Measurements from ENCODE around the gene MRPL37. TPM values are rescaled to one million over a fixed set of nuclear protein-coding genes. Genes with fewer than 3 reads are reported as not detected.

The MRPL37 gene
- total RNA-seq, 2 donors from 2014 or later: 43.2 to 55.0 TPM

- H3K4me3 ChIP-seq: no peak overlapping the region
- no peak for ATAC-seq (ENCODE audit: insufficient number of reproducible peaks, low FRiP score, low read depth)
- H3K27ac ChIP-seq: no peak overlapping the region
- H3K4me1 ChIP-seq (ENCODE audit: control insufficient read depth in 1 of 2, low read depth in 2 of 2): peaks cover 0 to 7% of the 10 kb centered on the region in 2 donors
- H3K27me3 ChIP-seq (replicated peaks; ENCODE audit: insufficient read depth): no peaks in the 10 kb centered on the region
- H3K36me3 ChIP-seq: peaks cover 18% of the 10 kb centered on the region
- TF ChIP-seq CTCF (IDR thresholded peaks at IDR 0.05): no peak
- H3K9me3 ChIP-seq: no peaks in the 10 kb centered on the region
- no peak for DNase-seq (ENCODE audit: low spot score)
Measured at GRCh38 chr1:54240741-54241335, 40.9 kb downstream of the MRPL37 start.

GRCh38 chr1:54241364-54241763, 41.4 kb downstream of the MRPL37 start:
- no peak overlapping the region for H3K4me3 ChIP-seq
- H3K9me3 ChIP-seq: no peaks in the 10 kb centered on the region
- ATAC-seq (ENCODE audit: insufficient number of reproducible peaks, low FRiP score, low read depth) (no peak), DNase-seq (ENCODE audit: low spot score) (no peak)
- peaks cover 18% of the 10 kb centered on the region for H3K36me3 ChIP-seq
- H3K27me3 ChIP-seq (replicated peaks; ENCODE audit: insufficient read depth): no peaks in the 10 kb centered on the region
- no peak overlapping the region for H3K27ac ChIP-seq
- peaks cover 0 to 7% of the 10 kb centered on the region in 2 donors for H3K4me1 ChIP-seq (ENCODE audit: control insufficient read depth in 1 of 2, low read depth in 2 of 2)
- TF ChIP-seq CTCF (IDR thresholded peaks at IDR 0.05): no peak

- H3K4me3 ChIP-seq: no peak overlapping the region
- H3K27ac ChIP-seq: no peak overlapping the region
- H3K36me3 ChIP-seq: peaks cover 22% of the 10 kb centered on the region
- no peak for DNase-seq (ENCODE audit: low spot score)
- H3K9me3 ChIP-seq: no peaks in the 10 kb centered on the region
- no peaks in the 10 kb centered on the region for H3K27me3 ChIP-seq (replicated peaks; ENCODE audit: insufficient read depth)
- TF ChIP-seq CTCF (IDR thresholded peaks at IDR 0.05): no peak
- no peak for ATAC-seq (ENCODE audit: insufficient number of reproducible peaks, low FRiP score, low read depth)
- H3K4me1 ChIP-seq (ENCODE audit: control insufficient read depth in 1 of 2, low read depth in 2 of 2): peaks cover 0 to 7% of the 10 kb centered on the region in 2 donors
Measured at GRCh38 chr1:54243022-54243421, 43.1 kb downstream of the MRPL37 start.

- no peaks in the 10 kb centered on the region for H3K27me3 ChIP-seq (replicated peaks; ENCODE audit: insufficient read depth)
- H3K36me3 ChIP-seq: peaks cover 15% of the 10 kb centered on the region
- peaks cover 0 to 1% of the 10 kb centered on the region in 2 donors for H3K4me1 ChIP-seq (ENCODE audit: control insufficient read depth in 1 of 2, low read depth in 2 of 2)
- H3K9me3 ChIP-seq: no peaks in the 10 kb centered on the region
- H3K27ac ChIP-seq: no peak overlapping the region
- no peak for TF ChIP-seq CTCF (IDR thresholded peaks at IDR 0.05)
- no peak overlapping the region for H3K4me3 ChIP-seq
- ATAC-seq (ENCODE audit: insufficient number of reproducible peaks, low FRiP score, low read depth): no peak
- DNase-seq (ENCODE audit: low spot score): no peak
Measured at GRCh38 chr1:54244655-54245054, 44.7 kb downstream of the MRPL37 start.

- Histone ChIP-seq H3K36me3 (peaks cover 15% of the 10 kb centered on the region), H3K4me1 (ENCODE audit: control insufficient read depth in 1 of 2, low read depth in 2 of 2) (peaks cover 0 to 6% of the 10 kb centered on the region in 2 donors), H3K9me3 (no peaks in the 10 kb centered on the region), H3K27ac (no peak overlapping the region), H3K4me3 (no peak overlapping the region), H3K27me3 (replicated peaks; ENCODE audit: insufficient read depth) (no peaks in the 10 kb centered on the region)
- ATAC-seq (ENCODE audit: insufficient number of reproducible peaks, low FRiP score, low read depth) (no peak), DNase-seq (ENCODE audit: low spot score) (no peak)
- TF ChIP-seq CTCF (IDR thresholded peaks at IDR 0.05): no peak
Measured at GRCh38 chr1:54245501-54245900, 45.5 kb downstream of the MRPL37 start.
